HepG2 (cell line): ENCODE data around the gene KCNAB3. TPM values are rescaled to one million over a fixed set of nuclear protein-coding genes. Genes with fewer than 3 reads are reported as not detected.
A peak's percentile ranks its signal among the peaks of the same experiment; 100 is the strongest.

Experiments
- ARID4A ChIP-seq: sonication (generic); formaldehyde crosslinking; IDR thresholded peaks from 2 replicates; pipeline ENCODE4 v1.5.0; 2020; ENCODE audit warnings: mild to moderate bottlenecking, missing genetic modification reagents, borderline replicate concordance
- ETV6 ChIP-seq: sonication (generic); formaldehyde crosslinking; conservative IDR thresholded peaks from 2 replicates; pipeline ENCODE4 v1.4.0; 2020; ENCODE audit warnings: missing genetic modification reagents
- FOXK1 ChIP-seq: sonication (generic); formaldehyde crosslinking; IDR thresholded peaks from 2 replicates; pipeline ENCODE4 v1.4.0; 2020; ENCODE audit warnings: low read depth, missing genetic modification reagents, borderline replicate concordance
- GABPB1 ChIP-seq: IDR thresholded peaks from 2 replicates; pipeline ENCODE4 v1.6.1; 2016; ENCODE audit warnings: mild to moderate bottlenecking, missing genetic modification reagents, moderate library complexity, missing compliant biosample characterization
- HDAC1 ChIP-seq: sonication (generic); formaldehyde crosslinking; IDR thresholded peaks from 2 replicates; pipeline ENCODE4 v1.5.1; 2020; ENCODE audit warnings: mild to moderate bottlenecking, missing genetic modification reagents
- HNRNPL ChIP-seq: fragments of 200-400 bp; formaldehyde crosslinking; IDR thresholded peaks from 2 replicates; pipeline ENCODE4 v1.6.1; 2017; ENCODE audit warnings: mild to moderate bottlenecking, low read depth, low read length
- IKZF4 ChIP-seq: sonication (generic); formaldehyde crosslinking; IDR thresholded peaks from 2 replicates; pipeline ENCODE4 v1.5.1; 2020; ENCODE audit warnings: borderline replicate concordance, mild to moderate bottlenecking, low read depth, missing genetic modification reagents; ENCODE audit errors: not compliant biosample characterization
- NR1H2 ChIP-seq: sonication (generic); formaldehyde crosslinking; IDR thresholded peaks from 2 replicates; pipeline ENCODE4 v1.8.1; 2022; ENCODE audit warnings: low read depth, missing genetic modification reagents, borderline replicate concordance
- TEAD2 ChIP-seq: sonication (generic); formaldehyde crosslinking; IDR thresholded peaks from 2 replicates; pipeline ENCODE4 v1.9.0; 2021; ENCODE audit warnings: missing genetic modification reagents
- TRAFD1 ChIP-seq: sonication (generic); formaldehyde crosslinking; IDR thresholded peaks from 2 replicates; pipeline ENCODE4 v1.5.1; 2020; ENCODE audit warnings: missing genetic modification reagents, mild to moderate bottlenecking, borderline replicate concordance
- YEATS4 ChIP-seq: sonication (generic); formaldehyde crosslinking; IDR thresholded peaks from 2 replicates; pipeline ENCODE4 v1.4.0; 2020; ENCODE audit warnings: missing genetic modification reagents, borderline replicate concordance
- ZFY ChIP-seq: sonication (generic); formaldehyde crosslinking; IDR thresholded peaks from 2 replicates; pipeline ENCODE4 v1.4.0; 2020; ENCODE audit warnings: missing genetic modification reagents
- ZKSCAN8 ChIP-seq: IDR thresholded peaks from 2 replicates; pipeline ENCODE4 v1.6.1; 2016; ENCODE audit warnings: borderline replicate concordance, missing genetic modification reagents, missing compliant biosample characterization
- ZNF317 ChIP-seq: sonication (generic); formaldehyde crosslinking; IDR thresholded peaks from 2 replicates; pipeline ENCODE4 v1.5.0; 2020; ENCODE audit warnings: mild to moderate bottlenecking, missing genetic modification reagents
- ZNF629 ChIP-seq: sonication (generic); formaldehyde crosslinking; conservative IDR thresholded peaks from 2 replicates; pipeline ENCODE4 v1.5.0; 2020; ENCODE audit warnings: missing genetic modification reagents
- ZNF777 ChIP-seq: sonication (generic); formaldehyde crosslinking; IDR thresholded peaks from 2 replicates; pipeline ENCODE4 v1.4.0; 2020; ENCODE audit warnings: missing genetic modification reagents
- polyA plus RNA-seq, 8 experiments: library from polyadenylated mRNA; depleted of rRNA in 3 of 8; stranded (reverse) in 7 of 8; unstranded in 1 of 8; fragments of >200 nt; fragmentation: Illumina TruSeq in 4 of 8; extraction: Trizol in 4 of 8; gene quantifications; 2 replicates each; pipeline versions ENCODE4 v1.2.1 to v1.2.3, GENCODE V29; 2011 to 2016; ENCODE audit warnings: low read depth in 4 of 8, missing spikeins in 1 of 8, mixed read lengths in 1 of 8; ENCODE audit not compliant: insufficient read depth in 1 of 8
- total RNA-seq, 5 experiments: library from RNA; depleted of rRNA; stranded (reverse); fragments of >200 nt; fragmentation: Illumina TruSeq; extraction: Trizol; gene quantifications; 2 replicates each; pipeline ENCODE4 v1.2.3, GENCODE V29; 2016; ENCODE audit warnings: low read depth in 1 of 5
- TF ChIP-seq, protein P1 (sequence below): sonication (generic); formaldehyde crosslinking; IDR thresholded peaks from 2 replicates; pipeline ENCODE4 v1.5.0; 2020; ENCODE audit warnings: mild to moderate bottlenecking, missing genetic modification reagents, moderate library complexity
- TF ChIP-seq, protein P2 (sequence below): sonication (generic); formaldehyde crosslinking; IDR thresholded peaks from 2 replicates; pipeline ENCODE4 v1.4.0; 2020; ENCODE audit warnings: mild to moderate bottlenecking, missing genetic modification reagents

Gene KCNAB3
- total and polyA plus RNA-seq, 2 of the 13 experiments (the other 11 are each of a cell fraction or from before 2014, with no cell fraction given), result 0.29 to 0.88 TPM

- TF ChIP-seq ZNF317 (CRISPR knock-in tag) (no peak), NR1H2 (CRISPR knock-in tag) (no peak), HNRNPL (0 out of 2 replicates have a peak, but pooled peaks have one; percentile 31), ZNF777 (peak; percentile 54; the same call in 1 of the 2 replicates), ZKSCAN8 (no peak), FOXK1 (CRISPR knock-in tag) (no peak), ARID4A (CRISPR knock-in tag) (peak; percentile 56), IKZF4 (no peak), YEATS4 (CRISPR knock-in tag) (peak; percentile 39; the same call in 1 of the 2 replicates), TRAFD1 (CRISPR knock-in tag) (no peak), TEAD2 (CRISPR knock-in tag) (no peak), ZFY (CRISPR knock-in tag) (0 out of 2 replicates have a peak, but pooled peaks have one; percentile 30), HDAC1 (CRISPR knock-in tag) (peak; percentile 18; the same call in 1 of the 2 replicates), ETV6 (CRISPR knock-in tag) (no peak), ZNF629 (no peak), GABPB1 (CRISPR knock-in tag) (peak; percentile 9; the same call in 1 of the 2 replicates)
- TF ChIP-seq, protein P1, sequence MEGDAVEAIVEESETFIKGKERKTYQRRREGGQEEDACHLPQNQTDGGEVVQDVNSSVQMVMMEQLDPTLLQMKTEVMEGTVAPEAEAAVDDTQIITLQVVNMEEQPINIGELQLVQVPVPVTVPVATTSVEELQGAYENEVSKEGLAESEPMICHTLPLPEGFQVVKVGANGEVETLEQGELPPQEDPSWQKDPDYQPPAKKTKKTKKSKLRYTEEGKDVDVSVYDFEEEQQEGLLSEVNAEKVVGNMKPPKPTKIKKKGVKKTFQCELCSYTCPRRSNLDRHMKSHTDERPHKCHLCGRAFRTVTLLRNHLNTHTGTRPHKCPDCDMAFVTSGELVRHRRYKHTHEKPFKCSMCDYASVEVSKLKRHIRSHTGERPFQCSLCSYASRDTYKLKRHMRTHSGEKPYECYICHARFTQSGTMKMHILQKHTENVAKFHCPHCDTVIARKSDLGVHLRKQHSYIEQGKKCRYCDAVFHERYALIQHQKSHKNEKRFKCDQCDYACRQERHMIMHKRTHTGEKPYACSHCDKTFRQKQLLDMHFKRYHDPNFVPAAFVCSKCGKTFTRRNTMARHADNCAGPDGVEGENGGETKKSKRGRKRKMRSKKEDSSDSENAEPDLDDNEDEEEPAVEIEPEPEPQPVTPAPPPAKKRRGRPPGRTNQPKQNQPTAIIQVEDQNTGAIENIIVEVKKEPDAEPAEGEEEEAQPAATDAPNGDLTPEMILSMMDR (CRISPR knock-in tag), result peak; percentile 7; the same call in 1 of the 2 replicates
- TF ChIP-seq, protein P2, sequence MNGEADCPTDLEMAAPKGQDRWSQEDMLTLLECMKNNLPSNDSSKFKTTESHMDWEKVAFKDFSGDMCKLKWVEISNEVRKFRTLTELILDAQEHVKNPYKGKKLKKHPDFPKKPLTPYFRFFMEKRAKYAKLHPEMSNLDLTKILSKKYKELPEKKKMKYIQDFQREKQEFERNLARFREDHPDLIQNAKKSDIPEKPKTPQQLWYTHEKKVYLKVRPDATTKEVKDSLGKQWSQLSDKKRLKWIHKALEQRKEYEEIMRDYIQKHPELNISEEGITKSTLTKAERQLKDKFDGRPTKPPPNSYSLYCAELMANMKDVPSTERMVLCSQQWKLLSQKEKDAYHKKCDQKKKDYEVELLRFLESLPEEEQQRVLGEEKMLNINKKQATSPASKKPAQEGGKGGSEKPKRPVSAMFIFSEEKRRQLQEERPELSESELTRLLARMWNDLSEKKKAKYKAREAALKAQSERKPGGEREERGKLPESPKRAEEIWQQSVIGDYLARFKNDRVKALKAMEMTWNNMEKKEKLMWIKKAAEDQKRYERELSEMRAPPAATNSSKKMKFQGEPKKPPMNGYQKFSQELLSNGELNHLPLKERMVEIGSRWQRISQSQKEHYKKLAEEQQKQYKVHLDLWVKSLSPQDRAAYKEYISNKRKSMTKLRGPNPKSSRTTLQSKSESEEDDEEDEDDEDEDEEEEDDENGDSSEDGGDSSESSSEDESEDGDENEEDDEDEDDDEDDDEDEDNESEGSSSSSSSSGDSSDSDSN (CRISPR knock-in tag), result peak; percentile 27; the same call in 1 of the 2 replicates
Measured at GRCh38 chr17:7885367-7886226, 44.1 kb downstream of the KCNAB3 start (continued).
